MCF 10A (cell line): Measurements from ENCODE around the gene UBE2D3. TPM values are rescaled to one million over a fixed set of nuclear protein-coding genes. Genes with fewer than 3 reads are reported as not detected.

Source experiments
- BruUV-seq: library from RNA; stranded (reverse); fragments of 400-500 nt; replicated peaks from 2 replicates; lab custom pipeline; 2021; lab: Mats Ljungman, UMichigan
- CTCF ChIA-PET: fragments of 300-600 bp; sonication (Branson Sonifier 250); formaldehyde crosslinking; extraction: SDS; loops from one replicate; lab custom pipeline; 2021; ENCODE audit warnings: antibody characterized with exemption, inconsistent platforms; lab: Yijun Ruan, JAX
- POLR2A ChIA-PET: fragments of 300-600, 350-650 bp; sonication (Branson Sonifier 250); formaldehyde crosslinking; extraction: SDS; loops from one replicate; lab custom pipeline; 2020; ENCODE audit warnings: antibody characterized with exemption, inconsistent platforms; lab: Yijun Ruan, JAX
- DNase-seq: peaks from one replicate; pipeline ENCODE4 v3.0.0-alpha.2; 2018; ENCODE audit not compliant: unreplicated experiment
- H3K27ac Mint-ChIP-seq: one replicate; pipeline ENCODE4 v1.8.0; 2022; ENCODE audit warnings: mild to moderate bottlenecking, low read depth, mixed read lengths; ENCODE audit not compliant: unreplicated experiment
- H3K27me3 Mint-ChIP-seq: one replicate; pipeline ENCODE4 v1.8.0; 2022; ENCODE audit warnings: mixed read lengths; ENCODE audit not compliant: insufficient read depth, unreplicated experiment
- H3K36me3 Mint-ChIP-seq: one replicate; pipeline ENCODE4 v1.8.0; 2022; ENCODE audit warnings: mild to moderate bottlenecking, moderate library complexity, mixed read lengths; ENCODE audit not compliant: insufficient read depth, unreplicated experiment
- H3K4me1 Mint-ChIP-seq: one replicate; pipeline ENCODE4 v1.8.0; 2022; ENCODE audit warnings: mixed read lengths; ENCODE audit not compliant: insufficient read depth, unreplicated experiment
- H3K4me3 Mint-ChIP-seq: one replicate; pipeline ENCODE4 v1.8.0; 2022; ENCODE audit warnings: mild to moderate bottlenecking, moderate library complexity, mixed read lengths; ENCODE audit not compliant: unreplicated experiment
- H3K9me3 Mint-ChIP-seq: one replicate; pipeline ENCODE4 v1.8.0; 2022; ENCODE audit warnings: mixed read lengths; ENCODE audit not compliant: unreplicated experiment
- intact Hi-C: fragments of 100-400 bp; cut with micrococcal nuclease; formaldehyde crosslinking; loops from 2 replicates; pipeline ENCODE4 v1.14.1; 2022
- total RNA-seq: library from RNA; stranded (reverse); gene quantifications from 2 replicates; pipeline ENCODE4 v1.2.3, GENCODE V29; 2022
- TF ChIP-seq, protein P1 (sequence below): fragments of 200-600 bp; IDR thresholded peaks from one replicate; pipeline ENCODE4 v1.8.0; 2022; ENCODE audit warnings: antibody characterized with exemption, mild to moderate bottlenecking; ENCODE audit not compliant: unreplicated experiment

The UBE2D3 gene
- total RNA-seq, 1 experiment from 2014 or later, result 505 TPM

GRCh38 chr4:102781570-102781969, 45.8 kb downstream of the UBE2D3 start:
- H3K27me3 Mint-ChIP-seq, result no peaks in the 10 kb centered on the region
- DNase-seq, result no peak
- CTCF ChIA-PET, result interaction anchor here (0.8 to 1.3 kb wide), 3 partner anchors 22 to 226 kb away, joined by 3 to 4 read pairs (median 3); no protein-coding TSS in a partner anchor
- TF ChIP-seq, protein P1, sequence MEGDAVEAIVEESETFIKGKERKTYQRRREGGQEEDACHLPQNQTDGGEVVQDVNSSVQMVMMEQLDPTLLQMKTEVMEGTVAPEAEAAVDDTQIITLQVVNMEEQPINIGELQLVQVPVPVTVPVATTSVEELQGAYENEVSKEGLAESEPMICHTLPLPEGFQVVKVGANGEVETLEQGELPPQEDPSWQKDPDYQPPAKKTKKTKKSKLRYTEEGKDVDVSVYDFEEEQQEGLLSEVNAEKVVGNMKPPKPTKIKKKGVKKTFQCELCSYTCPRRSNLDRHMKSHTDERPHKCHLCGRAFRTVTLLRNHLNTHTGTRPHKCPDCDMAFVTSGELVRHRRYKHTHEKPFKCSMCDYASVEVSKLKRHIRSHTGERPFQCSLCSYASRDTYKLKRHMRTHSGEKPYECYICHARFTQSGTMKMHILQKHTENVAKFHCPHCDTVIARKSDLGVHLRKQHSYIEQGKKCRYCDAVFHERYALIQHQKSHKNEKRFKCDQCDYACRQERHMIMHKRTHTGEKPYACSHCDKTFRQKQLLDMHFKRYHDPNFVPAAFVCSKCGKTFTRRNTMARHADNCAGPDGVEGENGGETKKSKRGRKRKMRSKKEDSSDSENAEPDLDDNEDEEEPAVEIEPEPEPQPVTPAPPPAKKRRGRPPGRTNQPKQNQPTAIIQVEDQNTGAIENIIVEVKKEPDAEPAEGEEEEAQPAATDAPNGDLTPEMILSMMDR, result no peak
- H3K4me3 Mint-ChIP-seq, result no peak overlapping the region
- peaks cover 10% of the 10 kb centered on the region for H3K4me1 Mint-ChIP-seq
- POLR2A ChIA-PET, result interaction anchor here (1.4 to 4.4 kb wide), 6 partner anchors 10 to 117 kb away, joined by 3 to 46 read pairs (median 14); partner anchors contain the start of genes MANBA and UBE2D3
- H3K36me3 Mint-ChIP-seq, result no peaks in the 10 kb centered on the region
- H3K27ac Mint-ChIP-seq, result no peak overlapping the region
- no TSS peak for BruUV-seq
- intact Hi-C loops, result no loop called here
- no peaks in the 10 kb centered on the region for H3K9me3 Mint-ChIP-seq

DNA sequence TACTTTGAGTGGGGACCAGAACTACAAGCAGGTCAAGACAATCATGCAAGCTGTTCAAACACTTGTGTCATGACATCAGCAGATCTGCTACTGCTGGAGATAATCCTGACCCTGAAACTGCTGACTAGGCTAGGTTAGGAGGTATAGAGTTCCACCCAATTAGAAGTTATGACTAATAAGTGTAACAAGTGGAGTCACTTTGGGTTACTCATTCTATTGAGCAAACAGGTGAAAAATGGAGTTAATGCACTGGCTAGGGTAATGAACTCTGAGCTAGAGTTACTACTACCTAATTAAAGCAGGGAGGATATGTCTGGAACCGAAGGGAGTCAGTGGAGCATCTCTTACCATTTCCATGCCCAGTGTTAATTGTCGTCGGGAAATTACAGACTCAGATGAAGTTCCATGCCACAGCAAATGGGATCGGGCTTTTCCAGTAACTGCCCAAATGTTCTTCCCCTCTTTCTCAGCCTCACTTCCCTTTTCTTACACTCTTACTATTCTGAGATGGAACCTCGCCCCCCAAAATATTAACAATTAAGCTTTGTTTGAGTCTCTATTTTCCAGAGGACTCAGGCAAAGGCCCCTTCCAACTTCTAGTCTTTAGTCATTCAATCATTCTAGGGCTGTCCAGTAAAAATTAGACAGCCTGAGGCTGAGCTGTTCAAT, 46.7 kb downstream of the UBE2D3 start:
- CTCF ChIA-PET, result interaction anchor here (0.6 to 1.3 kb wide), 6 partner anchors 23 to 230 kb away, joined by 3 to 4 read pairs (median 3); partner anchors contain the start of gene CISD2
- BruUV-seq, result no TSS peak
- Mint-ChIP-seq H3K9me3 (no peaks in the 10 kb centered on the region), H3K27me3 (no peaks in the 10 kb centered on the region), H3K4me1 (peaks cover 10% of the 10 kb centered on the region), H3K27ac (no peak overlapping the region), H3K4me3 (no peak overlapping the region), H3K36me3 (no peaks in the 10 kb centered on the region)
- DNase-seq, result peak; percentile 73
- TF ChIP-seq, protein P1, result no peak
- POLR2A ChIA-PET, result interaction anchor here (0.7 to 4.4 kb wide), 12 partner anchors 11 to 342 kb away, joined by 3 to 46 read pairs (median 6); partner anchors contain the start of genes CISD2, MANBA and UBE2D3
- intact Hi-C loops, result no loop called here

GRCh38 chr4:102779204-102779603, 48.1 kb downstream of the UBE2D3 start:
- intact Hi-C loops, result no loop called here
- no TSS peak for BruUV-seq
- no peak overlapping the region for H3K27ac Mint-ChIP-seq
- peaks cover 10% of the 10 kb centered on the region for H3K4me1 Mint-ChIP-seq
- ChIA-PET POLR2A (interaction anchor here (1.2 to 4.2 kb wide), 4 partner anchors 10 to 159 kb away, joined by 3 to 20 read pairs (median 13); partner anchors contain the start of genes MANBA and UBE2D3), CTCF (no interaction called here)
- H3K9me3 Mint-ChIP-seq, result no peaks in the 10 kb centered on the region
- DNase-seq, result no peak
- no peaks in the 10 kb centered on the region for H3K36me3 Mint-ChIP-seq
- no peak overlapping the region for H3K4me3 Mint-ChIP-seq
- TF ChIP-seq, protein P1, result no peak
- no peaks in the 10 kb centered on the region for H3K27me3 Mint-ChIP-seq

DNA sequence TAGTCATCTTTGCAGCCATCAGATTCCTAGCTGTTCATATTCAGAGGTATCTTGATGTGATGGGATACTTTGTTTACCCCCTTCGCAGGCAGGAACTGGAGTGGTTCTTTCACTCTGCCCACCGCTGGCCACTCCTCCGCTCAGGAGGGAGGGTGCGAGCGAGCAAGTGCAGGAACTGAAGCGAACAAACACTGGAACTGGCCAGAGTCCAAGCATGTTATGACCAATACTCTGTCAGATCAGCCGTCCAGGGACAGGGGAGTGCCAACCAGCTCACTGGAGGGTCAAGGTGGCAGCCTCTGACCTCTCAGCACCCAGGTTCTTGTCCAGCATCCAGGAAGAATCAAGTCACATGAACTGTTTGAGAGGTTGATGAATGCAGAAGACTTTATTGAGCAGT, 48.6 kb downstream of the UBE2D3 start:
- Mint-ChIP-seq H3K27me3 (no peaks in the 10 kb centered on the region), H3K9me3 (no peaks in the 10 kb centered on the region), H3K4me3 (no peak overlapping the region), H3K27ac (no peak overlapping the region), H3K36me3 (no peaks in the 10 kb centered on the region), H3K4me1 (peaks cover 10% of the 10 kb centered on the region)
- TF ChIP-seq, protein P1, result no peak
- POLR2A ChIA-PET, result interaction anchor here (1.2 to 3.6 kb wide), 2 partner anchors 11 to 18 kb away, joined by 3 to 20 read pairs; partner anchors contain the start of gene MANBA
- DNase-seq, result no peak
- intact Hi-C loops, result no loop called here
- CTCF ChIA-PET, result no interaction called here
- BruUV-seq, result no TSS peak
